Fibroblast of lung (primary cell): ENCODE measurements around the gene ATXN1. TPM values are rescaled to one million over a fixed set of nuclear protein-coding genes. Genes with fewer than 3 reads are reported as not detected.
"Not testable (repeated sequence)": the region's sequence is repeated elsewhere in the genome, so short reads cannot be mapped to it uniquely, and the experiment has no call there.

Experiments used
- DNase-seq, 2 donors: peaks; one replicate each; pipeline versions ENCODE4 v3.0.0 to v3.0.0-alpha.2; 2010; ENCODE audit warnings: low read depth in 2 of 2
- H2AFZ ChIP-seq: 2 replicates; pipeline ENCODE4 v1.5.1; 2012; ENCODE audit warnings: low read length, control low read depth, inconsistent platforms
- H3K27ac ChIP-seq: 2 replicates; pipeline ENCODE4 v1.5.1; 2011; ENCODE audit warnings: low read length, control low read depth; ENCODE audit not compliant: insufficient read depth
- H3K27me3 ChIP-seq: 2 replicates; pipeline ENCODE4 v1.5.1; 2011; ENCODE audit warnings: mild to moderate bottlenecking, low read length; ENCODE audit not compliant: control insufficient read depth, insufficient read depth
- H3K36me3 ChIP-seq: 2 replicates; pipeline ENCODE4 v1.5.1; 2011; ENCODE audit warnings: low read length; ENCODE audit not compliant: control insufficient read depth, insufficient read depth
- H3K4me1 ChIP-seq: 2 replicates; pipeline ENCODE4 v1.5.1; 2011; ENCODE audit warnings: low read length; ENCODE audit not compliant: control insufficient read depth, insufficient read depth; ENCODE audit errors: extremely low read depth
- H3K4me2 ChIP-seq: 2 replicates; pipeline ENCODE4 v1.5.1; 2011; ENCODE audit warnings: low read length, control low read depth; ENCODE audit not compliant: insufficient read depth; ENCODE audit errors: extremely low read depth
- H3K4me3 ChIP-seq, 4 experiments: fragments of 200-600 bp in 1 of 4; sonication (generic) in 1 of 4; replicated peaks in 1 of 4; 2 replicates each; pipeline ENCODE4 v1.5.1; 2011 to 2016; ENCODE audit warnings: low read length in 4 of 4, low read depth in 3 of 4, mild to moderate bottlenecking in 3 of 4, control low read depth in 2 of 4, inconsistent platforms in 1 of 4, mixed read lengths in 1 of 4; ENCODE audit not compliant: insufficient read depth in 1 of 4; ENCODE audit errors: control extremely low read depth in 1 of 4
- H3K79me2 ChIP-seq: 2 replicates; pipeline ENCODE4 v1.5.1; 2012; ENCODE audit warnings: mild to moderate bottlenecking, low read length, inconsistent platforms; ENCODE audit not compliant: control insufficient read depth, insufficient read depth
- H3K9ac ChIP-seq: 2 replicates; pipeline ENCODE4 v1.5.1; 2011; ENCODE audit warnings: mild to moderate bottlenecking, low read length, control low read depth; ENCODE audit not compliant: insufficient read depth
- H3K9me3 ChIP-seq: 2 replicates; pipeline ENCODE4 v1.5.1; 2012; ENCODE audit warnings: low read depth, low read length; ENCODE audit not compliant: control insufficient read depth, insufficient read depth
- H4K20me1 ChIP-seq: 2 replicates; pipeline ENCODE4 v1.5.1; 2011; ENCODE audit warnings: low read length; ENCODE audit not compliant: control insufficient read depth, insufficient read depth; ENCODE audit errors: extremely low read depth
- EZH2 ChIP-seq: IDR thresholded peaks from 2 replicates; pipeline ENCODE4 v1.5.1; 2012; ENCODE audit warnings: low read length, control low read depth, mild to moderate bottlenecking; ENCODE audit errors: missing control alignments
- polyA plus RNA-seq, 2 donors: library from polyadenylated mRNA; depleted of rRNA in 1 of 2; stranded (reverse) in 1 of 2; unstranded in 1 of 2; fragments of >200 nt; gene quantifications; 2 replicates each; pipeline ENCODE4 v1.2.1, GENCODE V29; 2011 to 2012; ENCODE audit warnings: missing spikeins in 1 of 2
- total RNA-seq: library from RNA; depleted of rRNA; stranded (reverse); fragments of >200 nt; gene quantifications from 2 replicates; pipeline ENCODE4 v1.2.1, GENCODE V29; 2014
- TF ChIP-seq, protein P1 (sequence below), 2 donors: IDR thresholded peaks in 1 of 2; conservative IDR thresholded peaks in 1 of 2; 1 replicate in 1 of 2; 2 replicates in 1 of 2; pipeline ENCODE4 v1.5.1; 2011 to 2012; ENCODE audit warnings: low read length in 2 of 2, control low read depth in 1 of 2, inconsistent platforms in 1 of 2, low read depth in 1 of 2, mild to moderate bottlenecking in 1 of 2

The ATXN1 gene
- total and polyA plus RNA-seq, 2 donors (not counting 1 experiment from before 2014, with no cell fraction given) = 15.8 to 40.5 TPM

DNA sequence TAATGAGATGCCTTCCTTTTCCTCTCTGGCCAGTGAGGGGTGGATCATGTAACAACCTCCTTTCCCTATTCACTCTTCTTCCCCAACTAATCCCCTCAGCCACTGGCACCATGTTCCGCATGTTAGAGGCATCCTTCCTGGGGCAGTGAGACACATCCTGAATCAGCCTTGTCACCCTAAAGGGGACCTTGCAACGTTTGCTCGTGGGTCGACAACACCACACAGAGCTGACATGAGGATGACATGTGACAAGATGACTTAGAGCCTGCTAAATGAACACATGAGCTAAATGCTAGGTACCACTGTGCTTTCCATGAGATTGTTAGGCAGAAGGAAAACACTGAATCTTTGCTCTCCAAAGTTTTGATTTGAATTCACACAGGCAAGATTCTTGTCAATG is 129.2 kb downstream of the ATXN1 start:
- Histone ChIP-seq H3K36me3 (no peaks in the 10 kb centered on the region), H3K4me1 (peaks cover 5% of the 10 kb centered on the region), H3K27me3 (no peaks in the 10 kb centered on the region), H3K27ac (no peak overlapping the region), H4K20me1 (no peaks in the 10 kb centered on the region), H3K4me2 (no peak overlapping the region), H3K4me3 (no peak overlapping the region), H3K79me2 (no peaks in the 10 kb centered on the region), H3K9ac (no peak overlapping the region), H3K9me3 (no peaks in the 10 kb centered on the region), H2AFZ (no peak overlapping the region)
- TF ChIP-seq EZH2 = no peak
- TF ChIP-seq, protein P1, sequence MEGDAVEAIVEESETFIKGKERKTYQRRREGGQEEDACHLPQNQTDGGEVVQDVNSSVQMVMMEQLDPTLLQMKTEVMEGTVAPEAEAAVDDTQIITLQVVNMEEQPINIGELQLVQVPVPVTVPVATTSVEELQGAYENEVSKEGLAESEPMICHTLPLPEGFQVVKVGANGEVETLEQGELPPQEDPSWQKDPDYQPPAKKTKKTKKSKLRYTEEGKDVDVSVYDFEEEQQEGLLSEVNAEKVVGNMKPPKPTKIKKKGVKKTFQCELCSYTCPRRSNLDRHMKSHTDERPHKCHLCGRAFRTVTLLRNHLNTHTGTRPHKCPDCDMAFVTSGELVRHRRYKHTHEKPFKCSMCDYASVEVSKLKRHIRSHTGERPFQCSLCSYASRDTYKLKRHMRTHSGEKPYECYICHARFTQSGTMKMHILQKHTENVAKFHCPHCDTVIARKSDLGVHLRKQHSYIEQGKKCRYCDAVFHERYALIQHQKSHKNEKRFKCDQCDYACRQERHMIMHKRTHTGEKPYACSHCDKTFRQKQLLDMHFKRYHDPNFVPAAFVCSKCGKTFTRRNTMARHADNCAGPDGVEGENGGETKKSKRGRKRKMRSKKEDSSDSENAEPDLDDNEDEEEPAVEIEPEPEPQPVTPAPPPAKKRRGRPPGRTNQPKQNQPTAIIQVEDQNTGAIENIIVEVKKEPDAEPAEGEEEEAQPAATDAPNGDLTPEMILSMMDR (conservative IDR thresholded peaks at IDR 0.05 in 1 of 2, IDR thresholded peaks at IDR 0.05 in 1 of 2; ENCODE audit: low read depth in 1 of 2, low read length in 2 of 2) = no peak
- no peak for DNase-seq

DNA sequence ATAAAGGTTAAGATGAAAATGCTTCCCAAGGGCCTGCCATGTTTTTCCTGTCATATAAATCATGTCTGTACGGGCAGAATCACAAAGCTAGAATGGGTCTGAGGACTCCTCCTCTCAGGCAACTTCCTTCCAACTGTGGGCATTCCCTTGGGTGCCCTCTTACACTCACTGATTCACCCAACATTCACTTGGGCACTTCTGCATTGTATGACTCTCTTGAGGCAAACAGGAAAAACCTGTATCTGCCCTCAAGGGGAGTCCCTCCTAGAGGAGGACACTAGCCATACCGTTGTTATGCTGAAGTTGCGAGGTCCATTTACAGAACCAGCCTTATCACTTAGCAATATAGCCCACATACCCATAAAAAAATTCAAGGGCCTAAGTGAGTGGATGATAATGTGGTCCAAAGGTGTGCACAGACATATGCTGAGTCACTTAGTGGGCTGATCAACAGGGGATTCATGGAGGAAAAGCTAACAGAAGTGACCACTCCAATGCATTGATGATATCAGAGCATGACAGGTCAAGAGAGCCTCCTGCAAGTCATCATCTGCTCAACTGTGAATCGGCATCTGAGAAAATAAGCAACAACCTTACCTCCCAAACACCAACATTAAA is 131.1 kb downstream of the ATXN1 start:
- Histone ChIP-seq H3K4me2 (no peak overlapping the region), H3K27me3 (no peaks in the 10 kb centered on the region), H3K27ac (no peak overlapping the region), H3K9me3 (no peaks in the 10 kb centered on the region), H3K36me3 (no peaks in the 10 kb centered on the region), H3K9ac (no peak overlapping the region), H3K79me2 (no peaks in the 10 kb centered on the region), H4K20me1 (no peaks in the 10 kb centered on the region), H3K4me3 (no peak overlapping the region), H3K4me1 (no peaks in the 10 kb centered on the region), H2AFZ (no peak overlapping the region)
- TF ChIP-seq EZH2 = no peak
- TF ChIP-seq, protein P1 (conservative IDR thresholded peaks at IDR 0.05 in 1 of 2, IDR thresholded peaks at IDR 0.05 in 1 of 2; ENCODE audit: low read depth in 1 of 2, low read length in 2 of 2) = no peak
- DNase-seq = no peak

DNA sequence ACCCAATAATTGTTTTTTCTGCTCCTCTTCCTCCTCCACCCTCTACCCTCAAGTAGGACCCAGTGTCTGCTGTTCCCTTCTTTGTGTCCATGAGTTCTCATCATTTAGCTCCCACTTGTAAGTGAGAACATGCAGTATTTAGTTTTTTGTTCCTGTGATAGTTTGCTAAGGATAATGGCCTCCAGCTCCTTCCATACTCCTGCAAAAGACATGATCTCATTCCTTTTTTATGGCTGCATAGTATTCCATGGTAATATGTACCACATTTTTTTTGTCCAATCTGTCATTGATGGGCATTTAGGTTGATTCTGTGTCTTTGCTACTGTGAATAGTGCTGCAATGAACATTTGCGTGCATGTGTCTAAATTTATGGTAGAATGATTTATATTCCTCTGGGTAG is 132.7 kb downstream of the ATXN1 start:
- not testable (repeated sequence) for H3K9ac ChIP-seq, H3K36me3 ChIP-seq, H3K27me3 ChIP-seq, H3K79me2 ChIP-seq, H4K20me1 ChIP-seq, H2AFZ ChIP-seq, DNase-seq, H3K4me3 ChIP-seq, H3K27ac ChIP-seq, H3K9me3 ChIP-seq, H3K4me1 ChIP-seq, H3K4me2 ChIP-seq
